ENCODE measurements around the gene DLG4.
"Not testable (repeated sequence)": the region's sequence is repeated elsewhere in the genome, so short reads cannot be mapped to it uniquely, and the experiment has no call there.

DLG4 gene

DNA sequence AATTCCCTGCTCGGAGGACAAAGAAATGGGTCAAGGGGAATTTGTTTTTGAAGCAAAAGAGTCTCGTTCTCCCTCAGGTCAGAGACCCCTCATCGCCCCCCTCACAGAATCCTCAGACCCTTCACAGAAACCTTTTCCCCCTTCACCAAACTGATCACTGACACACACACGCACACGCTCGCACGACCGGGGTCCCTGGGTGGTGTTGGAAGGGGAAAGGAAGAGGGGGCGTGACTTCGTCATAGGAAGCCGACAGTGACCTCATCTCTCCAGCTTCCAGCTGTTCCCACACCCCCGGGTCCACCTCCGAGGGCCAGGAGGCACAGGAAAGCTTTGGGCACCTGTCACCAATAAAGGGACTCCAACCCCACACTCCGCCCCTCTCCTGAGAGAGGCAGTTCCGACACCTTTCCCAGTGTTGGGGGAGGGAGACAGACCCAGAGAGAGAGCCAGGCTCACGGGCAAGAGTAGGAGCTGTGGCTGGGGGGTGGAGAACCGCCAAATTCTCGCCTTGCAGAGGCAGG lies 41.6 kb downstream of the DLG4 start:
- H3K27ac ChIP-seq (ENCODE audit: low read length), result no peak overlapping the region
- H3K4me3 ChIP-seq (ENCODE audit: low read depth in 1 of 2, low read length in 2 of 2), result peak overlapping the region; percentile 55 to 66
- H3K4me1 ChIP-seq (ENCODE audit: control insufficient read depth in 1 of 2, insufficient read depth in 2 of 2, low read length in 2 of 2), result peaks cover 0 to 13% of the 10 kb centered on the region in 2 donors
- no peaks in the 10 kb centered on the region for H3K36me3 ChIP-seq (ENCODE audit: control insufficient read depth in 1 of 2, insufficient read depth in 2 of 2, low read length in 2 of 2)
- peaks cover 19% of the 10 kb centered on the region for H3K27me3 ChIP-seq (ENCODE audit: low read depth, low read length)
- no peaks in the 10 kb centered on the region for H3K9me3 ChIP-seq (ENCODE audit: control insufficient read depth in 1 of 2, low read length in 2 of 2)

DNA sequence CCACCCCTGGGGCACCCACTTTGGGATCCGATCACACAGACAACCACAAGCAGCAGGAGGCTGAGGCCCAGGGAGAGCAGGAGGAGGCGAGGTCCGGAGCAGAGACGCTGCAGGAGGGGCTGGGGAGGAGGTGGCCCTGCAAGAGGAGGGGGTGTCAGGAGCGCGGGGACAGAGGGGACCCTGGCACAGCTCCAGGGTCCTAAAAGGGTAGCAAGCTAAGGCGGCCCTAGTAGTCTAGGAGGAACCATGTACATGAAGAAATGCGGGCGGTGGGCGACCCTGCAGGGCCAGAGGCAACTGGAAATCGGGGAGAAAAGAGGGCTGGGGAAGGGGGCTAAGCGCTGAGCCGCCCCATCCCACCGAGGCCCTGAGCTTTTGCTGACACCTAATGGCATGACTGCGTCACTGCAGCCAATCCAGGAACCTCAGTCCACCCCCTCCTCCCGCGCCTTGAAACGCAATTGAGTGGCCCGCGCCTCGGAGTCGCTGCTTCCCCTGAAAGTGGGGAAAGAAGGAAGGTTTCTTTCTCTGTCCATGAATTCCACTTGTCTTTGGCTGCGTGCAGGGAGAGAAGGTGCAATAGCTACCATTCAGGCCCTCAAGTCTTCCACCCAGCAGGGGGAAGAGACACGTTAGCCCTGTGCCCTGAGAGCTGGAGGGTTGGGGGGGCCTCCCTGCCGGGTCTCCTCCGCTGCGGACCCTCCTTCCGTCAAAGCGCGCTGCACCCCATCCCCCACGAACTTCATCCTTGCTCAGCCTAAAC lies 42.3 kb downstream of the DLG4 start:
- Histone ChIP-seq H3K4me1 (ENCODE audit: control insufficient read depth in 1 of 2, insufficient read depth in 2 of 2, low read length in 2 of 2) (peaks cover 0 to 13% of the 10 kb centered on the region in 2 donors), H3K27me3 (ENCODE audit: low read depth, low read length) (peaks cover 19% of the 10 kb centered on the region), H3K4me3 (ENCODE audit: low read depth in 1 of 2, low read length in 2 of 2) (peak overlapping the region; percentile 55 to 66), H3K9me3 (ENCODE audit: control insufficient read depth in 1 of 2, low read length in 2 of 2) (no peaks in the 10 kb centered on the region), H3K27ac (ENCODE audit: low read length) (no peak overlapping the region), H3K36me3 (ENCODE audit: control insufficient read depth in 1 of 2, insufficient read depth in 2 of 2, low read length in 2 of 2) (no peaks in the 10 kb centered on the region)

DNA sequence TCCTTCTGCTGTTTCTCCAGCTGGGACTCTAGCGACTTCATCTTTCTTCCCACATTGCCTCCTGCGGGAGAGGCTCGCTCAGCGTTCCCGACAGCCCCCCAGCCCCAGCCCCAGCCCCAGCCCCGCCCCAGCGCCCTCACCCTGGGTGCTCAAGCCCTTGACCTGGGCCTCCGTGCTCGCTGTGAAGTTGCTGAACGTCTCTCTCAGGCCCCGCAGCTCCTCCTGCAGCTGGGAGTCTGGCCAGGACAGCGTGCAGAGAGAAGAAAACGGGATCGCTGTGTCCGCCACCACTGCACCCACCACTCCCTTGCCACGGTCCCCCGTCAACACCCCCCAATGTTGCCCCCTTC lies 42.8 kb downstream of the DLG4 start:
- Histone ChIP-seq H3K9me3 (ENCODE audit: control insufficient read depth in 1 of 2, low read length in 2 of 2) (no peaks in the 10 kb centered on the region), H3K4me3 (ENCODE audit: low read depth in 1 of 2, low read length in 2 of 2) (peak overlapping the region in 1 of 2 donors; percentile 55), H3K4me1 (ENCODE audit: control insufficient read depth in 1 of 2, insufficient read depth in 2 of 2, low read length in 2 of 2) (peaks cover 0 to 13% of the 10 kb centered on the region in 2 donors), H3K27ac (ENCODE audit: low read length) (no peak overlapping the region), H3K27me3 (ENCODE audit: low read depth, low read length) (peaks cover 19% of the 10 kb centered on the region), H3K36me3 (ENCODE audit: control insufficient read depth in 1 of 2, insufficient read depth in 2 of 2, low read length in 2 of 2) (no peaks in the 10 kb centered on the region)

DNA sequence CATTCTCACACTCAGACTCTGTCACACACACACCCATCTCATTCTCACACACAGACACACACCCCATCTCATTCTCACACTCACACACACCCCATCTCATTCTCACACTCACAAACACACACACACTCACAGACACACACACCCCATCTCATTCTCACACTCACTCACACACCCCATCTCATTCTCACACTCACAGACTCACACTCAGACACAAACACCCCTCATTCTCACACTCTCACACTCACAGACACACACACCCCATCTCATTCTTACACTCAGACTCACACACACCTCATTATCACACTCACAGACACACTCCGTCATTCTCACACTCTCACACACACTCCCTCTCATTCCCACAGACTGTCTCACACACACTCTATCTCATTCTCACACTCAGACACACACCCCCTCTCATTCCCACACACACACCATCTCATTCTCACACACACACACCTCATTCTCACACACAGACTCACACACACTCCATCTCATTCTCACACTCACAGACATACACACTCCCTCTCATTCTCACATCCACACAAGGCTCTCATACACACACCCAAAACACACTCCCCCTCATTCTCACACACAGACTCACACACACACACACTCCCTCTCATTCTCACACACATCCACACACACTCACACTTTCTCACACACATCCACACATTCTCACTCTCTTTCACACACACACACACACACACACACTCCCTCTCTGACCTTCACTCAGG lies 43.4 kb downstream of the DLG4 start:
- Histone ChIP-seq H3K4me3 (ENCODE audit: low read depth in 1 of 2, low read length in 2 of 2) (no peak overlapping the region), H3K4me1 (ENCODE audit: control insufficient read depth in 1 of 2, insufficient read depth in 2 of 2, low read length in 2 of 2) (peaks cover 0 to 13% of the 10 kb centered on the region in 2 donors), H3K9me3 (ENCODE audit: control insufficient read depth in 1 of 2, low read length in 2 of 2) (no peaks in the 10 kb centered on the region), H3K27ac (ENCODE audit: low read length) (no peak overlapping the region), H3K36me3 (ENCODE audit: control insufficient read depth in 1 of 2, insufficient read depth in 2 of 2, low read length in 2 of 2) (no peaks in the 10 kb centered on the region), H3K27me3 (ENCODE audit: low read depth, low read length) (peaks cover 19% of the 10 kb centered on the region)

DNA sequence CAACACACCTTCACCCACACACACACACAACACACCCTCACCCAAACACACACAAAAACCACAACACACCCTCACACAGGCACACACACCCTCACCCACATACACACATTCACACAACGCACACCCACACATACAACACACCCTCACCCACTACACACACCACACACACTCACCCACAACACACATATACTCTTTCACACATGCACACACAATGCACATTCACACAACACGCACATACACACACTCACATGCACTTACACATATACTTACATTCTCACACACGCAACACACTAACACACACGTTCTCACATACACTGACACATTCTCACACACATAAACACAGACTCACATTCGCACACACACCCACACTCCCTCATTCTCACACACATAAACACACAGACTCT lies 44.3 kb downstream of the DLG4 start:
- Histone ChIP-seq H3K4me1 (ENCODE audit: control insufficient read depth in 1 of 2, insufficient read depth in 2 of 2, low read length in 2 of 2) (peaks cover 0 to 13% of the 10 kb centered on the region in 2 donors), H3K36me3 (ENCODE audit: control insufficient read depth in 1 of 2, insufficient read depth in 2 of 2, low read length in 2 of 2) (no peaks in the 10 kb centered on the region), H3K27me3 (ENCODE audit: low read depth, low read length) (peaks cover 19% of the 10 kb centered on the region), H3K4me3 (ENCODE audit: low read depth in 1 of 2, low read length in 2 of 2) (no peak overlapping the region), H3K27ac (ENCODE audit: low read length) (no peak overlapping the region), H3K9me3 (ENCODE audit: control insufficient read depth in 1 of 2, low read length in 2 of 2) (no peaks in the 10 kb centered on the region)

DNA sequence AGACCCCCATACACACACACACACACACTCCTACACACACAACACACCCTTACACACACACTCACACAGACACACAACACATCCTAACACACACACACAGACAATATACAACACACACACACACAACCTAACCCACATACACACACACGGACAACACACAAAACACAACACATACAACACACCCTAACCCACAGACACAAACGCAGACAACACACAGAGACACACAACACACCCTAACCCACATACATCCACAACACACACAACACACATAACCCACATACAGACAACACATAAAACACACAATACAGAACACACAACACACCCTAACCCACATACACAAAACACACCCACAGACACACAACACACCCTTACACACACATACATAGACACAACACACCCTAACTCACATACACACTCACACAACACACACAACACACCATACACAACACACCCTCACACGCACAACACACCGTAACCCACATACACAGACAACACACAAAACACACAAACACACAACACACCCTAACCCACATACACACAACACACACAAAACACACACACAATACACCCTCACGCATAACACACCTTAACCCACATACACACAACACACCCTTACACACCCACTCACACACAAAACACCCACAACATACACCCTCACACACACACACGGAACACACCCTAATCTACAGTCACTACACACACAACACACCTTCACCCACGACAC lies 44.9 kb downstream of the DLG4 start:
- H3K9me3 ChIP-seq (ENCODE audit: control insufficient read depth in 1 of 2, low read length in 2 of 2), result no peaks in the 10 kb centered on the region
- no peak overlapping the region for H3K27ac ChIP-seq (ENCODE audit: low read length)
- H3K27me3 ChIP-seq (ENCODE audit: low read depth, low read length), result peaks cover 19% of the 10 kb centered on the region
- no peaks in the 10 kb centered on the region for H3K36me3 ChIP-seq (ENCODE audit: control insufficient read depth in 1 of 2, insufficient read depth in 2 of 2, low read length in 2 of 2)
- H3K4me3 ChIP-seq (ENCODE audit: low read depth in 1 of 2, low read length in 2 of 2), result no peak overlapping the region
- H3K4me1 ChIP-seq (ENCODE audit: control insufficient read depth in 1 of 2, insufficient read depth in 2 of 2, low read length in 2 of 2), result peaks cover 0 to 13% of the 10 kb centered on the region in 2 donors

DNA sequence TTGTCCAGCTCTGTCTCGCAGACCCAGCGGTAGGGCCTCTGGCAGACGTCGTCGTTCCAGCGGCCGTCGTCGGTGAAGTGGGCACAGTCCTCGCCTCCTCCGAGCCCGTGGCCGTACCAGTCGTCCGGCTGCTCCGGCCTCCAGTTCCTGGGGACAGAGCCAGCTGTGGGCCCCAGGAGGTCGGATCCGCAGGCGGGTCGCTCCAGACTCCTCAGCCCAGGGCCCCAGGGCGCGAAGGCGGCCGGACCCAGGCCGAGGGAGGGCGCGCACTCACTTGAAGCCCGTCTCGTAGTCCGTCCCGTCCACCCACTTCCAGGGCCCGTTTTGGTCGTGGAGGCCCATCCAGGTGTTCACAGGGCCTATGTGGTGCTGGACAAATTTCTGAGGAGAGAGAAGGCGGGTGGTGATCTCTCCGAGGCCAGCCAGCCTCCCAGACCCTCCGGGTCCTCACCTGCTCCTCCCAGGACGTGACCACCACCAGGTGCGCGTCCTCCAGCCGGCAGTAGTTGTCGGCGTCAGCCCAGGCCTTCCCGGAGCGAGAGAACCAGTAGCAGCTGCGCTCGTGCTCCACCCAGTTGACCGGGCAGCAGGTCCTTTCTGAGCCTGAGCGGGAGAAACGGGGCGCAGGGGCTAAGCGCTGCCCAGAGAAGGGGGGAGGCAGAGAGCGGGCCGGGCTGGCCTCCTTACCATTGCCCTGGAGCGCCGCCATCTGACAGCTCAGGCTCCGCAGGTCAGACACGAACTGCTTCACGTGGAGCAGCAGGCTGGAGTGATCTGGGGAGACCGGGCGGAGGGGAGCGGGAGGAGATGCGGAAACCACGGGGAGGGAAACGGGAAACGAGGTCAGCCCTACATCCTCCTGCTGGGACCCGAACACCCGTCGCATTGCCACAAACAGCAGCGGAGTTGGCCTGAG lies 45.7 kb downstream of the DLG4 start:
- Histone ChIP-seq H3K9me3 (ENCODE audit: control insufficient read depth in 1 of 2, low read length in 2 of 2) (no peaks in the 10 kb centered on the region), H3K27ac (ENCODE audit: low read length) (no peak overlapping the region), H3K27me3 (ENCODE audit: low read depth, low read length) (peaks cover 19% of the 10 kb centered on the region), H3K4me3 (ENCODE audit: low read depth in 1 of 2, low read length in 2 of 2) (peak overlapping the region in 1 of 2 donors; percentile 44), H3K4me1 (ENCODE audit: control insufficient read depth in 1 of 2, insufficient read depth in 2 of 2, low read length in 2 of 2) (peaks cover 0 to 13% of the 10 kb centered on the region in 2 donors), H3K36me3 (ENCODE audit: control insufficient read depth in 1 of 2, insufficient read depth in 2 of 2, low read length in 2 of 2) (no peaks in the 10 kb centered on the region)

DNA sequence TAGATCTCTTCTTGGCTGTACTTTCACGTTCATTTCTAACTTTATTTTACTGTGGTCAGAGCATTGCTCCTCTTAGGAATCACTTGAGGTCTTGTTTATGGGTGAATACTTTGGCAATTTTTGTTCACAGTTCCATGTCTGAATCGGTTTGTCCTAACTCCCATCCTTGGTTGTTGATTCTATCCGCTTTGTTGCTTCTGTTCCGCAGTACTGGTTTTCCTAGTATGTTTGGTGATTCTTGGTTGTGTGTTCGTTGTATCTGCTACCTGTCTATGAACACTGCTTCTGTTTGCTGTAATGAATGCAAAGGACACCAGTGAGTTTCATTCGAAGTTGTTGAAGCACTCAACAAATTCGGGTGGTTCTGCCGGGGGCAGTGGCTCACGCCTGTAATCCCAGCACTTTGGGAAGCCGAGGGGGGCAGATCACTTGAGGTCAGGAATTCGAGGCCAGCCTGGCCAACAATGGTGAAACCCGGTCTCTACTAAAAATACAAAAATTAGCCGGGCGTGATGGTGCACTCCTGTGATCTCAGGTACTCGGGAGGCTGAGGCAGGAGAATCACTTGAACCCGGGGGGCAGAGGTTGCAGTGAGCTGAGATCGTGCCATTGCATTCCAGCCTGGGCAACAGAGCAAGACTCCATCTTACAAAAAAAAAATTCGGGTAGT lies 47.0 kb downstream of the DLG4 start:
- H3K36me3 ChIP-seq (ENCODE audit: control insufficient read depth in 1 of 2, insufficient read depth in 2 of 2, low read length in 2 of 2); H3K27ac ChIP-seq (ENCODE audit: low read length); H3K4me1 ChIP-seq (ENCODE audit: control insufficient read depth in 1 of 2, insufficient read depth in 2 of 2, low read length in 2 of 2); H3K9me3 ChIP-seq (ENCODE audit: control insufficient read depth in 1 of 2, low read length in 2 of 2); H3K4me3 ChIP-seq (ENCODE audit: low read depth in 1 of 2, low read length in 2 of 2): not testable (repeated sequence)
- peaks cover 12% of the 10 kb centered on the region for H3K27me3 ChIP-seq (ENCODE audit: low read depth, low read length)

DNA sequence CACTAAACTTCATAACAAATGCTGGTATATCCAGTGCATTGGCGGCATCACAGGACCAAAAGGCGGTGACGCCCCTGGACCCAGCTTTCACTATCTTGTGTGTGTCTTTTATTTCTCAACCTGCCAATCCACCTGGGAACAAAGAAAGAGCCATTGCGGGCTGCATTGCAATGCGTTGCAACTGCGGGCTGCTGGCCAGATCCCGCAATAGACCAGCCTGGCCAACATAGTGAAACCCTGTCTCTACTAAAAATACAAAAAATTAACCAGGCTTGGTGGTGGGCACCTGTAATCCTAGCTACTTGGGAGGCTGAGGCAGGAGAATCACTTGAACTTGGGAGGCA lies 50.1 kb downstream of the DLG4 start:
- not testable (repeated sequence) for H3K36me3 ChIP-seq (ENCODE audit: control insufficient read depth in 1 of 2, insufficient read depth in 2 of 2, low read length in 2 of 2); H3K4me1 ChIP-seq (ENCODE audit: control insufficient read depth in 1 of 2, insufficient read depth in 2 of 2, low read length in 2 of 2); H3K27ac ChIP-seq (ENCODE audit: low read length); H3K9me3 ChIP-seq (ENCODE audit: control insufficient read depth in 1 of 2, low read length in 2 of 2); H3K27me3 ChIP-seq (ENCODE audit: low read depth, low read length); H3K4me3 ChIP-seq (ENCODE audit: low read depth in 1 of 2, low read length in 2 of 2)

DNA sequence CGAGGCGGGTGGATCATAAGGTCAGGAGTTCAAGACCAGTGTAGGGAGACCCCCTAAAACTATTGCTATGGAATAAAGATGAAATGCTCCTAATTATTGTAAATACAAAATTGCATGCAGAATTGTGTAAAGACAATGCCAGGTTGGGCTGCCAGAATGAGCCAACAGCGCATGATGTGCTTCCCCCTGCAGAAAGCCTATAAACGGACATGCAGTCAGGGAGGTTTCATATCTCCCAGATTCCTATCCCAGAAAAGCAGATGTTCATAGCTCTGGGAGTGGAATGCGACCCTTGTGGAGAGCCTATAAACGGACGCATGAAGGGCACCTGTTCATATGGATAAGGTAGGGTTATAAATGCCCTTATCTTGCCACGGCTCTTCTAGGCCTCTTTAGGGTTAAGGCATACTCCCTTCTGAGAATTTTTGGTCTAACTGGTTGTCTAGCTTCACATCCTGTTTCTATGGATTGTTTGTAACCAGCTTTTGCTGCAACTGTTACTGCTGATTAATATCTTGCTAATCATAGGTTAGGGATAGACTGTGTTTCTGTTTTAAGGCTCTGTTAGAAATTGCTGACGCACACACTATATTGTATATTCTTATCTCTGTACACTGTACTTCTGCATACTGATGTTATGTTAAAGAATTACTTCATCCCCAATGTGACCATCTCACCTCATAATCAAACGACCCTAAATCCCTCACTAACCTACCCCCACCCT lies 50.6 kb downstream of the DLG4 start:
- H3K27me3 ChIP-seq (ENCODE audit: low read depth, low read length), result not testable (repeated sequence)

More for the DNA sequence above, 50.6 kb downstream of the DLG4 start:
- not testable (repeated sequence) for H3K27ac ChIP-seq (ENCODE audit: low read length); H3K36me3 ChIP-seq (ENCODE audit: control insufficient read depth in 1 of 2, insufficient read depth in 2 of 2, low read length in 2 of 2); H3K4me1 ChIP-seq (ENCODE audit: control insufficient read depth in 1 of 2, insufficient read depth in 2 of 2, low read length in 2 of 2); H3K9me3 ChIP-seq (ENCODE audit: control insufficient read depth in 1 of 2, low read length in 2 of 2); H3K4me3 ChIP-seq (ENCODE audit: low read depth in 1 of 2, low read length in 2 of 2)

Measured in muscle layer of duodenum (tissue), 2 donors.